IPS DF 6.9 (cell line): ENCODE data around the gene ALX3.

Experiments
- DNase-seq: peaks from one replicate; pipeline ENCODE4 v3.0.0-alpha.2; 2013; ENCODE audit warnings: low read depth, low spot score
- H3K27ac ChIP-seq: one replicate; pipeline ENCODE4 v1.5.1; 2013; ENCODE audit warnings: low read length, control low read depth
- H3K27me3 ChIP-seq: 2 replicates; pipeline ENCODE4 v1.6.1; 2013; ENCODE audit warnings: mild to moderate bottlenecking, low read length; ENCODE audit not compliant: control insufficient read depth, insufficient read depth
- H3K36me3 ChIP-seq: 2 replicates; pipeline ENCODE4 v1.6.1; 2013; ENCODE audit warnings: low read length; ENCODE audit not compliant: control insufficient read depth, insufficient read depth
- H3K4me1 ChIP-seq: 2 replicates; pipeline ENCODE4 v1.6.1; 2013; ENCODE audit warnings: low read length; ENCODE audit not compliant: control insufficient read depth, insufficient read depth
- H3K4me3 ChIP-seq: 2 replicates; pipeline ENCODE4 v1.5.1; 2013; ENCODE audit warnings: mild to moderate bottlenecking, low read length
- H3K9me3 ChIP-seq: 2 replicates; pipeline ENCODE4 v1.6.1; 2013; ENCODE audit warnings: low read length, inconsistent platforms; ENCODE audit not compliant: control insufficient read depth, insufficient read depth
- WGBS: extraction: QIAGEN DNeasy Blood & Tissue Kit; methylation state at CpG from one replicate; pipeline ENCODE4 v1.1.7; 2013; ENCODE audit warnings: mixed read lengths, missing lambda C conversion rate; ENCODE audit not compliant: insufficient read length, insufficient coverage; 5-methylcytosine and 5-hydroxymethylcytosine counted together

The ALX3 gene

GRCh38 chr1:110106013-110106941 is 35.8 kb upstream of the ALX3 start:
- WGBS, result no CpG with 5 or more reads among the region's 8 CpGs
- Histone ChIP-seq H3K4me1 (no peaks in the 10 kb centered on the region), H3K4me3 (no peak overlapping the region), H3K9me3 (no peaks in the 10 kb centered on the region), H3K27me3 (no peaks in the 10 kb centered on the region), H3K36me3 (no peaks in the 10 kb centered on the region), H3K27ac (no peak overlapping the region)
- DNase-seq, result peak; percentile 68

- H3K4me1 ChIP-seq, result no peaks in the 10 kb centered on the region
- H3K27ac ChIP-seq, result no peak overlapping the region
- H3K9me3 ChIP-seq, result no peaks in the 10 kb centered on the region
- no peaks in the 10 kb centered on the region for H3K36me3 ChIP-seq
- no peak for DNase-seq
- H3K27me3 ChIP-seq, result no peaks in the 10 kb centered on the region
- no CpG with 5 or more reads among the region's 7 CpGs for WGBS
- H3K4me3 ChIP-seq, result no peak overlapping the region
These were observed 31.6 kb upstream of the ALX3 start for GRCh38 chr1:110102081-110102480.

DNA sequence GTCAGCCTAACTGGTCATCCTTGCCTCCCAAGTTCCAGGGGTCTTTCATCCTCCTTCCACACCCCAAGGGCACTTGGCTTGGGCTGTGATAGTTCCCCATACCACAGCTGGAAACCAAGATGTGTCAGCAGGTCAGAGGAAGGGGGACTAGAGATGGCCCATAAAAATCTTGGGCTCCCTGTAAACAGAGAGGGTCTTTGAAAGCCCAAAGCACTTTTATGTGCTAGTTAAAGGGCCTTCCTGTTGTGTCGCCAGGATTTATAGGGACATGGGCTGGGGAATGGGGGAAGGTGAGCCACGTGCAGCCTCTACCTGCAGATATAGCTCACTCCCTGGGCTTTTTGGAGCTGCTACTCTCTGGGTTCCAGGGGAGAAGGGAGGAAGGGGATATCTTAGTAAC is 29.9 kb upstream of the ALX3 start:
- Histone ChIP-seq H3K4me3 (no peak overlapping the region), H3K27me3 (no peaks in the 10 kb centered on the region), H3K36me3 (no peaks in the 10 kb centered on the region), H3K9me3 (no peaks in the 10 kb centered on the region), H3K4me1 (no peaks in the 10 kb centered on the region), H3K27ac (no peak overlapping the region)
- no CpG with 5 or more reads among the region's 2 CpGs for WGBS
- DNase-seq, result no peak

DNA sequence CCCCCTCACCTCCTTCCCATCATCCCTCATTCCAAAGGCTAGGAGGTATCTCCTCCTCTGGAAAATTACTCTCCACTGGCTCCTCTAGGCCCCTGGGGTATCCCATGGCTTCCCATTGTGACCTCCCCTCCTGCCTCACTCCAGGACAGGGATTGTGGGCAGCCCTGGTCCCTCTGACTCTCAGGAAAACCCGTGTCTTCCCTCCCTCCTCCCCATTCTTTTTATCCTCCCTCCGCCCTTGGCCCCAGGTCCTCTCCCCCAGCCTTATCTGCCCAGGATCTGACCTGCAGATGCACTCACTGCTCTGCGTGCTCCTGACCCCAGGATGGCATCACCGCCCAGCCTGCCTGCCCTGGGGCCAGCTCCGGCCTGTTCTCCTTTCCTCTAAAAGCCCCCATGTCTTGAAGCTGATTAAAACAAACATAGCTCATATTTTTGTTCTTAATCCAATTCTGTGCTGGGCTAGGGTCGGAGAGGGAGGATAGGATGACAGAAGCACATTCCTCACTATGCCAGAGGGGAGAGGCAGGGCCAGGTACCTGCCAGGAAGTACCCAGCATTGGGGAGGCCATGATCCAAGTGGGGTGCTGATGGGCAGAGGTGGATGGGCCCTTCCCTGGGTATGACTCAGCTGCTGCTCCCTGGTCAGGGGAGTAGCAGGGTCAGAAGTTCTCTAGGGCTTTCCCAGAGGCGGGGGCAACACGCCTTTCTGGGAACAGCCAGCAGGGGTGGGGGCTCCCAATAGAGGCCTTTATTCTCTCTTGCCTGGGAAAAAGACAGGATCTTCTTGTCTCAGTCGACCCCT is 28.0 kb upstream of the ALX3 start:
- Histone ChIP-seq H3K4me1 (no peaks in the 10 kb centered on the region), H3K27ac (no peak overlapping the region), H3K27me3 (no peaks in the 10 kb centered on the region), H3K4me3 (no peak overlapping the region), H3K36me3 (no peaks in the 10 kb centered on the region), H3K9me3 (no peaks in the 10 kb centered on the region)
- no CpG with 5 or more reads among the region's 9 CpGs for WGBS
- no peak for DNase-seq

DNA sequence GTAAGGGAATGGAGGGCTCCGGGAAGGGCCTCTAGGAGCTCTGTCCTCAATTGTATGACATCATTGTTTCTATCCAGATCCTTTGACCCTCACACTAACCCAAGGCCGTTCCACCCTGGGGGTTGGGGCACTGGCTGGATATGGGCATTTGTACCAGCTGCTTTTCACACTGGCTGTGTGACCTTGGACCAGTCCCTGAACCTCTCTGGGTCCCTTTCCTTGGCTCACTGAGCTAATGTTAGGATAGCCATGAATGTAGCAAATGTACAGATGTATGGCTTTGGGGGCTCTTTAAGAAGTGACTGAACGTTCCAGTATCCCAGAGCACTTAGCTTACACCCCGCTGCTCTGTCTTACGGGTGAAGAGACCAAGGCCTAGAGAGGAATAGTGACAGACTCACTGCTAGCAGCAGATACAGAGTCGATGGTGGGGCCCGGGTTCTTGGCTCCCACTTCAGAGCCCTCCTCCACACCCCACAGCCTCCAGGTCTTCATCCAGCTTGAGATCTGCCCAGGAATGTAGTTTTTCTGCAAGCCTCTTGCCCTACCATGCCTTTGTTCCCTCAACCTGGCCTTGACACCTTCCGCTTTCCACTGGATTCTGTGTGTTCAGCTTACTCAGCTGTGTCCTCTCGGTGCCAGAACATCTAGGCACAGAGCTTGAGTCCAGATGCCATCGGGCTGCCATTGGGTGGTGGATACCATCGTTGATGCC is 27.2 kb upstream of the ALX3 start:
- H3K36me3 ChIP-seq, result no peaks in the 10 kb centered on the region
- H3K9me3 ChIP-seq, result no peaks in the 10 kb centered on the region
- no CpG with 5 or more reads among the region's 11 CpGs for WGBS
- DNase-seq, result no peak
- no peaks in the 10 kb centered on the region for H3K4me1 ChIP-seq
- H3K27me3 ChIP-seq, result no peaks in the 10 kb centered on the region
- no peak overlapping the region for H3K4me3 ChIP-seq
- no peak overlapping the region for H3K27ac ChIP-seq

DNA sequence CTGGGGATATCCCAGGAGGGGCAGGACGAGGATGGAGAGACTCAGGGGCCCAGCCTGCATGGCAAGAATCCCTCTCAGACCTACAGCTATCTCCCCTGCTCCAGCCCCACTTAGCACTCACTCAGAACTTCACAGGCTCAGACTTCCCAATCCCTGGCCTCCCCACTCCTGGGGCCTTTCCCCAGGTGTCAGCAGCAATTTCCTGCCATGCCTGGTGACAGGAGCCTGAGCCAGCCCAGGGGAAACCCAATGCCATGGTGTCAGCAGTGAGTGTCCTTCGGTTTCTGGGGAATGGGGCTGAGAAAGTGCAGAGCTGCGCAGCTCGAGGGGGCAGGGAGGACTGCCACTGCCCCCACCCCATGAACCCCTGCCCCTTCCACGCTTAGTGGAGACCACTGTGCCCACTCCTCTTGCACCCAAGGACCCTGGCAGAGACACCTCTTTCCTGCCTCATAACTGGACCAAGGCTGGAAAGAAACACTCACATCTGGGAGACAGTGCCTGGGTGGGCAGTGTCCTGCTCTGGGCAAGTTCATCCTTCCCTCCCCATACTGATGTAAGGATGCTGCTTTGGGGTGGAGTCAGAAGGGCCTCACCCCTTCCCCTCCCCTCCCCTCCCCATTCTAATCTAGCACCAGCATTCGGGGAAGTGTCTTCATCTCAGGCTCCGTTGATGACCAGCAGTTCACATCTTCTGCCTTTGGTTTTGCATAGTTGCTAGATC is 24.6 kb upstream of the ALX3 start:
- H3K4me1 ChIP-seq, result no peaks in the 10 kb centered on the region
- DNase-seq, result no peak
- no peak overlapping the region for H3K4me3 ChIP-seq
- no peak overlapping the region for H3K27ac ChIP-seq
- H3K9me3 ChIP-seq, result no peaks in the 10 kb centered on the region
- no peaks in the 10 kb centered on the region; the same call in 1 of the 2 replicates for H3K27me3 ChIP-seq
- no peaks in the 10 kb centered on the region for H3K36me3 ChIP-seq
- no CpG with 5 or more reads among the region's 7 CpGs for WGBS

GRCh38 chr1:110092991-110093390 is 22.5 kb upstream of the ALX3 start:
- Histone ChIP-seq H3K27me3 (no peaks in the 10 kb centered on the region; the same call in 1 of the 2 replicates), H3K36me3 (no peaks in the 10 kb centered on the region), H3K4me3 (no peak overlapping the region), H3K4me1 (peaks cover 2% of the 10 kb centered on the region; the same call in 1 of the 2 replicates), H3K9me3 (no peaks in the 10 kb centered on the region), H3K27ac (no peak overlapping the region)
- WGBS, result no CpG with 5 or more reads among the region's 2 CpGs
- DNase-seq, result no peak

DNA sequence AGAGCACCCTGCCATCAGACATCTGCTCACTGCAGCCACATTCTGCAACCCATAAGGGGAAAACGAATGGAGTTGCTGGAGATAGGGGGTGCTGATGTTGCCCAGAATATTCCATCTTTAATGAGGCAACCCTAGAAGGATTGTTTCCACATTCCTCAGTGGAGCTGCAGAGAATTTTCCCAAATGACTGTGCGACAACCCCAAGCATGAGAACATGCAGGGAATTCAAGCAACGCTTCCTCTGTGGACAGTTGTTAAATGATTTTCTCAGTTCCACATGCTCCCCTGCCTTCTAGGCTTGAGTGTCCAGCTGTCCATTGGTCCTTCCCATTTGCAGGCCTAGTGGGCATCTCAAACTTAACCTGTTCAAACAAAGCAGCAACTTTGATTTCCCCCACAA is 21.3 kb upstream of the ALX3 start:
- no CpG with 5 or more reads among the region's 3 CpGs for WGBS
- no peak for DNase-seq
- H3K9me3 ChIP-seq, result no peaks in the 10 kb centered on the region
- H3K4me3 ChIP-seq, result no peak overlapping the region; the same call in 1 of the 2 replicates
- H3K27ac ChIP-seq, result no peak overlapping the region
- peaks cover 6% of the 10 kb centered on the region; the same call in 1 of the 2 replicates for H3K27me3 ChIP-seq
- peaks cover 2% of the 10 kb centered on the region; the same call in 1 of the 2 replicates for H3K4me1 ChIP-seq
- no peaks in the 10 kb centered on the region for H3K36me3 ChIP-seq

DNA sequence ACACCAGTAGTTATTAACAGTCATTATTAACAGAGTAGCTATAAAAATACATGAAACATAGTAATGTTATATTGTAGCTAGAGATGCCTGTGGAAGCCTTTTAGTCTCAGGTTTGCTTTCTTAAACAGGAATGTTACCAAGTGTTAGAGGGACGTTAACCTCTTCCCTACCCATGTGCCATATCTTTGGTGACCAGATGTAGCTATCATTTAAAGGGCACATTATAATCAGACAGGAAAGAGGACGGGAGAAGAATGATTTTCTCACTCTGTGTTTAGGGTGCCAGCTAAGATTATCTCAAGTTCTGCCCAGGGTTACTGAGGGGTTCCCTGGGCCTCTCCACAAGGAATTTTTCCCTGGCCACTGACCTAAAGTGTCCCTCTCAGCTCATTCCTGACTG is 20.9 kb upstream of the ALX3 start:
- Histone ChIP-seq H3K27me3 (peaks cover 10% of the 10 kb centered on the region), H3K36me3 (no peaks in the 10 kb centered on the region), H3K27ac (no peak overlapping the region), H3K9me3 (no peaks in the 10 kb centered on the region), H3K4me3 (no peak overlapping the region; the same call in 1 of the 2 replicates), H3K4me1 (peaks cover 2% of the 10 kb centered on the region; the same call in 1 of the 2 replicates)
- no CpG with 5 or more reads among the region's 2 CpGs for WGBS
- DNase-seq, result no peak
